ACC112 (cell line): Measurements from ENCODE around the gene SORCS2.

ENCODE experiments used
- H2AFZ ChIP-seq: fragments of 200-600 bp; sonication (generic); one replicate; pipeline ENCODE4 v1.6.0; 2017; ENCODE audit warnings: antibody characterized with exemption, low read length; ENCODE audit not compliant: unreplicated experiment
- H3K27ac ChIP-seq: fragments of 200-600 bp; sonication (generic); 2 replicates; pipeline ENCODE4 v1.5.1; 2014; ENCODE audit warnings: low read depth, mild to moderate bottlenecking, antibody characterized with exemption, low read length, moderate library complexity
- H3K27me3 ChIP-seq: fragments of 200-600 bp; sonication (generic); 2 replicates; pipeline ENCODE4 v1.6.1; 2014; ENCODE audit warnings: mild to moderate bottlenecking, antibody characterized with exemption, low read length, moderate library complexity, mixed read lengths; ENCODE audit not compliant: insufficient read depth
- H3K36me3 ChIP-seq: fragments of 200-600 bp; sonication (generic); 2 replicates; pipeline ENCODE4 v1.6.1; 2016; ENCODE audit warnings: mild to moderate bottlenecking, antibody characterized with exemption, low read length, moderate library complexity, mixed read lengths; ENCODE audit not compliant: insufficient read depth
- H3K4me1 ChIP-seq: fragments of 200-600 bp; sonication (generic); one replicate; pipeline ENCODE4 v1.6.1; 2016; ENCODE audit warnings: low read length, mixed read lengths; ENCODE audit not compliant: insufficient read depth, unreplicated experiment, control insufficient read depth
- H3K4me3 ChIP-seq: fragments of 200-600 bp; sonication (generic); 2 replicates; pipeline ENCODE4 v1.5.1; 2014; ENCODE audit warnings: mild to moderate bottlenecking, low read depth, low read length
- H3K79me2 ChIP-seq: fragments of 200-600 bp; sonication (generic); one replicate; pipeline ENCODE4 v1.6.0; 2016; ENCODE audit warnings: low read length; ENCODE audit not compliant: control insufficient read depth, unreplicated experiment, insufficient read depth

The SORCS2 gene

DNA sequence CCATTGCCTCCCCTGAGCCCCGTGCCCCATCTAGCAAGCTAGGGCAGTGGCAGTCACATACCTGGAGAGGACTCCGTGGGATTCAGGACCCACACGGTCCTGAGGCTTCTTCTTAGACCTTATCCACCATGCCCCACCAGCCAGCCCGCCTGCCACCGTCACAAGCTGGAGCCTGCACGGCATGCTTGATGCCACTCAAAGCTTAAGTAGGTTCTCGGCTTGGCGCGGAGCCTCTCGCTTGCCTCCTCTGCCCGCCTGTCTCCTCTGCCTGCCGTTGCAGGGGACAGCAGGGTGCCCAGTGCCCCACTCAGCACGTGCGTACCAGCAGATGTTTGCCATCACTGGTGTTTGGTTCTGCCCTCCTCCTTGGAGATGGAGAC is 228.3 kb downstream of the SORCS2 start:
- Histone ChIP-seq H3K79me2 (no peaks in the 10 kb centered on the region), H3K27me3 (peaks cover 6% of the 10 kb centered on the region; the same call in 1 of the 2 replicates), H3K4me3 (no peak overlapping the region), H3K36me3 (no peaks in the 10 kb centered on the region), H2AFZ (no peak overlapping the region), H3K27ac (no peak overlapping the region), H3K4me1 (no peaks in the 10 kb centered on the region)

DNA sequence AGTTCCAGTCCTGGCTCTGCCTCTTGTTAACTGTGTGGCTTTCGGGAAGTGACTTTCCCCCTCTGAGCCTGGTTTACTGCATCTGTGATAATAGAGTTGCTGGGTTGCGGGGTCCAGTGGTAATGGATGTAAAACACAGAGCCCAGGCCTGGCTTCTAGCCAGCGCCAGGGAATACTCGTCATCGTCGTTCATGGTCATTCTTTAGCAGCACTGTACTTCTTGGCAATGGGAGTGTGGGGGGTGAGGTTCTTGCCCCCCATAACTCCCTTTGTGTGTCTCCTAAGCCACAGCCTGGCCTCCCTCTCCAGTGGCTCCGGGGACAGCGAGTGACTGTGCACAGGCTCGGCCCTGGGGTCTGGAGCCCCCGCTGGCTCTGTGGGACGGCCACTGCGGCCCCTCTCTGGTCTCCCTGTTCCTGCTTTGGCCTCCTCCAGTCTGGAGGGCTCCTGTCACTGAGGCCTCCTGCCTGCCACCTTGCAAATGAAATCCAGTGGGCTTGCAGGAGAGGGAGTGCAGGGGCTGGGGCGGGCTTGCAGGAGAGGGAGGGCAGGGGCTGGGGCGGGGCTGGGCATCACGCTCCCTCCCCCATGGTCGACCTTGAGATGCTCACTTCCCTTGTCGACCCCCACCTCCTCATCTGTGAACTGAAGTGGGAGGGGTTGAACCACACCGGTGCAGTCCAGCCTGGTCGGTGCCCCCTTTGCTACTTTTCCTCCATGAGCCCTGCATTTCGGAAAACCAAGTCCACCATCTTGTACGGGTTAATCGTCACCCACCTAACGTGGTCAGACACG is 229.2 kb downstream of the SORCS2 start:
- no peaks in the 10 kb centered on the region for H3K79me2 ChIP-seq
- no peaks in the 10 kb centered on the region for H3K4me1 ChIP-seq
- H3K27me3 ChIP-seq: peaks cover 6% of the 10 kb centered on the region; the same call in 1 of the 2 replicates
- H2AFZ ChIP-seq: no peak overlapping the region
- H3K36me3 ChIP-seq: no peaks in the 10 kb centered on the region
- H3K27ac ChIP-seq: no peak overlapping the region
- H3K4me3 ChIP-seq: no peak overlapping the region

DNA sequence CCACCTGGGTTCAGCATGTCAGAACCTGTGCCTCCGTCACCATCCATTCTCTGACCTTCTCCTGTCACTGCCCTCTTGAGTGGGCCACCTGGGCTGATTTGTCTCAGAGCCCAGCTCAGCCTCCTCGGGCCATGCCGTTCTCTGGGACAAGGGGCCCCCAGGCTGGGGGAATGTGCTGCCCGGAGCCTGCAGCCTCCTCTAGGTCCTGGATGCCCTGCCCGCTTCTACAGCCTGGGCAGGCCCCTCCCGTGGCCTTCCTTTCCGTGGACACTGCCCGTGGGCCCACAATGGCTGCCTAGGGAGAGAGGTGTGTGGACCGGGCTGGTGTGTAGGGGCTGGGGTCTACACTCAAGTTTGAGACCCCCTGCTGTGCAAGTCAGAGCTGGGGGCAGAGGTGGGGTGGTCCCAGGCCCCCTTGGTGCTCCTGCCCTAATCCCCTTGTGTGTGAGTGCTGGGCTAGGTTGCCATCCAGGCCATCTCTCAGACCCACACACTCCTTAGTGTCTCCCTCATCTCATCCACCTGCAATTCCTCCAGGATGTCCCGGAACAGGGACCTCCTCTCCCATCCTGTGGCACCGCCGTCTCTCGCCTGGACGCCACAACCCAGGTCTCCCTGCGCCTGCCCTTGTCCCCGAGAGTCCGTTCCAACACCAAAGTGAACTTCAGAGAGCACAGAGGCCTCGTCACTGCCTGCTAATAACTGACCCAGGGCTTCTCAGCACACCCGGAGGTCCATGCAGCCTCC is 230.0 kb downstream of the SORCS2 start:
- H3K4me3 ChIP-seq: no peak overlapping the region
- H3K27me3 ChIP-seq: peaks cover 6% of the 10 kb centered on the region; the same call in 1 of the 2 replicates
- no peaks in the 10 kb centered on the region for H3K79me2 ChIP-seq
- H2AFZ ChIP-seq: no peak overlapping the region
- H3K36me3 ChIP-seq: no peaks in the 10 kb centered on the region
- H3K27ac ChIP-seq: no peak overlapping the region
- H3K4me1 ChIP-seq: no peaks in the 10 kb centered on the region

DNA sequence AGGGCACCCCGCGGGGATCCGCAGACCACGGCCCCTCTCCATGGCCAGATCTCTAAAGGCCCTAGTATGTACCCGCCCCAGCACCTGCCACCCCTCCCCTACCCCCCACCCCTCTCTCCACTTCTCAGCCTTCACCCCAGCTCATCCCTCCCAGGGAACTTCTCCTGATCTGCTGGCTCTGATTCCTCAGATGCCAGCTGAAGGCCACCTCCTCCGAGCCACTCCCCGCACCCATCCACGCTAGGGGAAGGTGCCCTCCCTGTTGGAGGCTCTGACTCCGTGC is 230.5 kb downstream of the SORCS2 start:
- H3K4me3 ChIP-seq: no peak overlapping the region
- H3K27ac ChIP-seq: no peak overlapping the region
- peaks cover 6% of the 10 kb centered on the region; the same call in 1 of the 2 replicates for H3K27me3 ChIP-seq
- H2AFZ ChIP-seq: no peak overlapping the region
- H3K36me3 ChIP-seq: no peaks in the 10 kb centered on the region
- no peaks in the 10 kb centered on the region for H3K4me1 ChIP-seq
- no peaks in the 10 kb centered on the region for H3K79me2 ChIP-seq

DNA sequence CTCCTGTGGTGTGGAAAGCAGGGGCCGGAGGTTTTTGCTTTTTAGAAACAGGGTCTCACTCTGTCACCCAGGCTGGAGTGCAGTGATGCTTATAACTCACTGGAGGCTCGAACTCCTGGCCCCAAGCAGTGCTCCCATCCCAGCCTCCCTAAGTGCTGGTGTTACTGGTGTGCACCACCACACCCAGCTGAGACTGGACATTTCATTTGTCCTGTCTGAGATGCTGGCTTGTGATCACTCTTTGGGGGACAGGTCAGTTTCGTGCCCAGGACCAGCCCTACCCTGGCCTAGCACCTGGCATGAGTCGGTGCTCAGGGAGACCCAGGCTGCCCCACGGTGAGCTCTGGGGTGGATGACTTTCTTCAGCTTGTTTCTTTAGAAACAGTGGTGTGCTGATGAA is 231.1 kb downstream of the SORCS2 start:
- H3K4me3 ChIP-seq: no peak overlapping the region
- no peaks in the 10 kb centered on the region for H3K79me2 ChIP-seq
- no peaks in the 10 kb centered on the region for H3K4me1 ChIP-seq
- no peaks in the 10 kb centered on the region for H3K36me3 ChIP-seq
- H3K27me3 ChIP-seq: peaks cover 6% of the 10 kb centered on the region; the same call in 1 of the 2 replicates
- H3K27ac ChIP-seq: no peak overlapping the region
- no peak overlapping the region for H2AFZ ChIP-seq

DNA sequence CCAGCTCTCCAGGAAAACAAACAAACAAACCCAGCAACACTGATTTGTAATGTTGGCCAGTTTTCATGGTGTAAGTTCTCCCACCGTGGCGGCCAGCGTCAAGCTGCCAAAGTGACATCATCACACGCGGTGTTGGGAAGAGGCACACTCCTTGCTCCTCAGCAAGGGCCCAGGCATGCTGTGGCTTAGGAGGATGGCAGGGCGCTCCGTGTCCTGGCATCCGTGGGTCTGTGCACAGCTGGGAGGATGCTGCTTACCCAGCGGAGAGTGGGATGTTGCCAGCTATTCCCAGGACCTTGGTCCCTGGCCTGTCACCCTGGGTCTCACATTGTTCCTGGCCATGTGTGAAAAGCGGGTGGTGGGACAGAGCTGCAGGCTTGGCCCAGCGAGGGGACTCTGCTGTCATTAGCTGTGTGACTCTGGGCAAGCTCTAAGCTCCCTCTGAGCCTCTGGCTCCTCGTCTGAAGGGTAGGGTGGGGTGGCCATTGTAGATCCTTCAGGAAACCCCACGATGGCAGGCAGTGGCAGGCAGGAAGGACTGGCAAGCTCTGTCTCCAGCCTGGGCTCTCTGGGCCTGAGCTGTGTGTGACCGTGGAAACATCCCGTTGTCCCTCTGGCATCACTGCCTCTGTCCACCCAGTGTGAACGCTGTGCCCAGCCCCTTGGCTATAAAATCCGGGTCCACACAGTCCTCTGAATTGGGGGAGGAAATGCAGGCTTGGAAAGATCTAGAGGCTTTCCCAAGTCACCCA is 231.6 kb downstream of the SORCS2 start:
- Histone ChIP-seq H3K4me1 (no peaks in the 10 kb centered on the region), H3K79me2 (no peaks in the 10 kb centered on the region), H3K36me3 (no peaks in the 10 kb centered on the region), H3K4me3 (no peak overlapping the region), H3K27ac (no peak overlapping the region), H2AFZ (no peak overlapping the region), H3K27me3 (peaks cover 2% of the 10 kb centered on the region; the same call in 1 of the 2 replicates)

DNA sequence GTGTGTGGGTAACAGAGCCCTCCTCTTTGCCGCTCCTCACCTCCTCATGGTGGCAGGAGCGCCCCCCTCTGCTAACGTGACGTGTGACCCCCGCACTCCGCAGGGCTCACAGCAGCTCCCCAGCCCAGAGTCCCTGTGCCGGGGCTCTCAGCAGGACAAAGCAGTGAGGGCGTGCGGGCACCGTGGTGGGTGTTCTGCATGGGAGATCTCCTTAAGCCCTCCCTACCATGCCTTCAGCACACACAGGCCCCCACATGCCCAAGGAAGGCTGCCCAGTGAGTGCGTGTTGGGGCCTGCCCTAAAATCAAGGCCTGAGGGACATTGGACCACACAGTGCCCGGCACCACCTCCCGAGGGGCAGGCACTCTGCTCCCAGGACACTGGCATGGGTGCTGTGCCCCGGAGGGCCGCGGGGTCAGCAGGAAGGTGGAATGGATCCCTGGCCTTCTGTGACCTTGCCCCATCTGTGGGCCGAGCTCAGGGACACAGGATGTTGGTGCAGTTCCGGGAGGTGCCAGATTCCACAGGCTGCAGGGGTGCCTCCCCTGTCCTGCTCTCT is 232.3 kb downstream of the SORCS2 start:
- H3K4me3 ChIP-seq: no peak overlapping the region
- no peak overlapping the region for H3K27ac ChIP-seq
- no peaks in the 10 kb centered on the region for H3K79me2 ChIP-seq
- no peaks in the 10 kb centered on the region for H3K27me3 ChIP-seq
- no peaks in the 10 kb centered on the region for H3K36me3 ChIP-seq
- H3K4me1 ChIP-seq: no peaks in the 10 kb centered on the region
- no peak overlapping the region for H2AFZ ChIP-seq

DNA sequence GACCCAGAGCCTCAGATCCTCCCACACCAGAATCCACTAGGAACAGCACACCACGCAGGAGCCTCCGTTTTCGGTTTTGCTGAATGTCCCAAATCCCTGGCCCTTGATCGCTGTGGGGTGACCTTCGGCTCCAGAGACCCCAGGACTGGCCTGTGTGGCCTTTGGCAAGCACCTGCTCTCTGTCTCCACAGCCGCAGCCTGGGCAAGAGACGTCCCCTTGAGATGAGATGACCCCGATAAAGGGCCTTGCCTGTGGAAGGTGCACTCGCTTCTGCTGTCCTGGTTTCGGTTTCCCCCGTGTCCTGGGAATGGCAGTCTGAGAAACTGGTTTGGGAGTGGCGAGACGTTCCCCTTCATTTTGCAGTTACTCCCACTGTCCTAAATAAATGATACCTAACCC is 232.8 kb downstream of the SORCS2 start:
- Histone ChIP-seq H3K79me2 (no peaks in the 10 kb centered on the region), H3K27me3 (no peaks in the 10 kb centered on the region), H3K4me1 (no peaks in the 10 kb centered on the region)

DNA sequence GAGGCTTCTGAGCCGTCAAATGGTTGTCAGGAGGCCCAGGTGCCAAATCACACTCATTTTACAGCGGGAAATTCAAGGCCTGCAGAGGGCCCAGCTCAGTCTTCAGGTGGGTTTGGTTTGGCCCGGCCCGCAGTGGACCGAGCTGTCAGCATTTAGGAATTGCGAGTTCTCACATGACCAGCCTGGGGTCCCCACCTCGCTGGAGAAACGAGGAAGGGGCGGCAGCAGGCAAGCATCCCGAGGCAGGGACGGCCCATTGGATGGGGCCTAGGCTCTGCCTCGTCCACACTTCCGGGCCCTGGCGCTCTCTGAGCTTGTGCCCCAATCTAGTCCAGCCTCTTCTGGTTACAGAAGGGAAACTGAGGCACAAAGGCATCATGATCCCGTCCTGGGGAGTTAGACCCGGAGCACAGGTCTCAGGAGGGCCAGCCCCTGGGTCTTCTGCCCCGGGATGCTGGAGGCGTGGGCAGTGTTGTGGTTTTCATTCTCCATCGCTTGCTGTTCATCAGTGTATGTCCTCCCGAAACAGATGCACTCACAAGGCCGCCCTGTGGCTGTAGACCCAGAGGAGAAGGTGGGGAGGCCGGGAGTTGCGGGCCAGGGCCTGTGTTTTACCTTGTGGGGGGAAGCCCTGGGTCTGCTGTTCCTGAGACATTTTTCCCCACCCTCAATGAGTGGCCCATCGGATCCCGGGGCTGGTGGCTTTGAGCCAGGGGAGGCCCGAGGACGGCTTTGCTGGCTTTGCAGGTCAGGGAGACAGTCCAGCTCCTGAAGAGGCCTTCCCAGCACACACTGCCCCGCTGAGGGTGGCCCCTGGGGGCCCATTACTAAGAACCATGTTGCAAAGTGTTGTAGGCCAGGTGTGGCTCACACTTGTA is 233.5 kb downstream of the SORCS2 start:
- no peak overlapping the region for H3K27ac ChIP-seq
- no peaks in the 10 kb centered on the region for H3K79me2 ChIP-seq
- H3K27me3 ChIP-seq: no peaks in the 10 kb centered on the region
- no peaks in the 10 kb centered on the region for H3K4me1 ChIP-seq
- H3K36me3 ChIP-seq: no peaks in the 10 kb centered on the region
- H2AFZ ChIP-seq: no peak overlapping the region
- H3K4me3 ChIP-seq: no peak overlapping the region

More for the DNA sequence above, 232.8 kb downstream of the SORCS2 start:
- Histone ChIP-seq H3K27ac (no peak overlapping the region), H2AFZ (no peak overlapping the region), H3K36me3 (no peaks in the 10 kb centered on the region), H3K4me3 (no peak overlapping the region)
